Muscle of leg (tissue), 11 donors: ENCODE measurements around the gene POU3F2. TPM values are rescaled to one million over a fixed set of nuclear protein-coding genes. Genes with fewer than 3 reads are reported as not detected.

Experiments used
- DNase-seq: peaks from one replicate; pipeline ENCODE4 v3.0.0; 2013
- H3K27ac ChIP-seq: one replicate; pipeline ENCODE4 v1.5.1; 2013; ENCODE audit warnings: mild to moderate bottlenecking, low read length, control low read depth
- H3K27me3 ChIP-seq: one replicate; pipeline ENCODE4 v1.6.1; 2013; ENCODE audit warnings: low read length; ENCODE audit not compliant: control insufficient read depth, insufficient read depth
- H3K36me3 ChIP-seq: one replicate; pipeline ENCODE4 v1.6.1; 2013; ENCODE audit warnings: low read length; ENCODE audit not compliant: control insufficient read depth, insufficient read depth
- H3K4me1 ChIP-seq: one replicate; pipeline ENCODE4 v1.6.1; 2013; ENCODE audit warnings: low read length; ENCODE audit not compliant: control insufficient read depth, insufficient read depth
- H3K4me3 ChIP-seq: one replicate; pipeline ENCODE4 v1.5.1; 2013; ENCODE audit warnings: low read length, control low read depth
- H3K9me3 ChIP-seq: replicated peaks from 2 replicates; pipeline ENCODE4 v1.6.1; 2013; ENCODE audit warnings: low read depth, low read length; ENCODE audit not compliant: control insufficient read depth
- WGBS: methylation state at CpG from one replicate; pipeline ENCODE4 v1.1.5; 2013; ENCODE audit warnings: missing lambda C conversion rate; ENCODE audit not compliant: insufficient coverage; 5-methylcytosine and 5-hydroxymethylcytosine counted together
- polyA plus RNA-seq, 8 donors: library from polyadenylated mRNA; unstranded; fragments of 120-200 nt; gene quantifications; one replicate each; pipeline versions ENCODE4 v1.2.1 to v1.2.3, GENCODE V29; 2013; ENCODE audit warnings: inconsistent platforms in 1 of 8, low replicate concordance in 1 of 8; ENCODE audit not compliant: insufficient read length in 8 of 8, insufficient read depth in 1 of 8
- total RNA-seq: library from RNA; stranded (reverse); fragments of 120-200 nt; gene quantifications from one replicate; pipeline ENCODE4 v1.2.4, GENCODE V29; 2013

POU3F2 gene
- total and polyA plus RNA-seq, 9 donors: 0.07 to 0.37 (median 0.21) TPM

GRCh38 chr6:98880486-98880885, 46.1 kb downstream of the POU3F2 start:
- DNase-seq: no peak
- H3K4me1 ChIP-seq: no peaks in the 10 kb centered on the region
- H3K4me3 ChIP-seq: no peak overlapping the region
- H3K36me3 ChIP-seq: peaks cover 8% of the 10 kb centered on the region
- no peak overlapping the region for H3K27ac ChIP-seq
- no peaks in the 10 kb centered on the region for H3K27me3 ChIP-seq
- no peaks in the 10 kb centered on the region for H3K9me3 ChIP-seq

GRCh38 chr6:98885330-98885729, 51.0 kb downstream of the POU3F2 start:
- WGBS: 100% methylated on average over 1 of the region's 3 CpGs
- H3K36me3 ChIP-seq: peaks cover 13% of the 10 kb centered on the region

GRCh38 chr6:98887650-98888049, 53.3 kb downstream of the POU3F2 start:
- DNase-seq: no peak
- H3K27me3 ChIP-seq: no peaks in the 10 kb centered on the region
- H3K36me3 ChIP-seq: peaks cover 15% of the 10 kb centered on the region
- no peaks in the 10 kb centered on the region for H3K9me3 ChIP-seq
- H3K27ac ChIP-seq: no peak overlapping the region
- no peak overlapping the region for H3K4me3 ChIP-seq
- WGBS: 84% methylated on average over 2 of the region's 3 CpGs
- no peaks in the 10 kb centered on the region for H3K4me1 ChIP-seq

More at GRCh38 chr6:98885330-98885729, 51.0 kb downstream of the POU3F2 start:
- H3K27me3 ChIP-seq: no peaks in the 10 kb centered on the region
- H3K4me1 ChIP-seq: no peaks in the 10 kb centered on the region
- no peak overlapping the region for H3K4me3 ChIP-seq
- H3K27ac ChIP-seq: no peak overlapping the region
- H3K9me3 ChIP-seq: no peaks in the 10 kb centered on the region
- DNase-seq: no peak

Other genes starting within 250 kb of the POU3F2 start
- gene FBXL4, start 113.4 kb downstream of the POU3F2 start, total RNA-seq: 10.8 TPM
- 1 to 10 TPM; 5.0 to 8.7 (median 7.1) TPM for gene FBXL4, start 113.4 kb downstream of the POU3F2 start, polyA plus RNA-seq